ENCODE measurements around the gene CD207.

The CD207 gene

GRCh38 chr2:70842401-70842800 is 6.8 kb upstream of the CD207 start:
- Histone ChIP-seq H3K4me3 (ENCODE audit: low read length) (no peak overlapping the region), H3K27me3 (ENCODE audit: insufficient read depth, low read length) (peaks cover 4% of the 10 kb centered on the region), H3K9me3 (ENCODE audit: low read length) (no peaks in the 10 kb centered on the region), H3K36me3 (ENCODE audit: insufficient read depth, low read length) (no peaks in the 10 kb centered on the region), H2AFZ (ENCODE audit: low read depth, low read length) (no peak overlapping the region), H3K4me1 (ENCODE audit: insufficient read depth, low read length) (no peaks in the 10 kb centered on the region)

GRCh38 chr2:70837980-70838925 is 2.6 kb upstream of the CD207 start:
- Histone ChIP-seq H3K4me3 (ENCODE audit: low read length) (no peak overlapping the region), H3K36me3 (ENCODE audit: insufficient read depth, low read length) (no peaks in the 10 kb centered on the region), H2AFZ (ENCODE audit: low read depth, low read length) (no peak overlapping the region), H3K27me3 (ENCODE audit: insufficient read depth, low read length) (peaks cover 10% of the 10 kb centered on the region), H3K4me1 (ENCODE audit: insufficient read depth, low read length) (no peaks in the 10 kb centered on the region), H3K9me3 (ENCODE audit: low read length) (no peaks in the 10 kb centered on the region)

DNA sequence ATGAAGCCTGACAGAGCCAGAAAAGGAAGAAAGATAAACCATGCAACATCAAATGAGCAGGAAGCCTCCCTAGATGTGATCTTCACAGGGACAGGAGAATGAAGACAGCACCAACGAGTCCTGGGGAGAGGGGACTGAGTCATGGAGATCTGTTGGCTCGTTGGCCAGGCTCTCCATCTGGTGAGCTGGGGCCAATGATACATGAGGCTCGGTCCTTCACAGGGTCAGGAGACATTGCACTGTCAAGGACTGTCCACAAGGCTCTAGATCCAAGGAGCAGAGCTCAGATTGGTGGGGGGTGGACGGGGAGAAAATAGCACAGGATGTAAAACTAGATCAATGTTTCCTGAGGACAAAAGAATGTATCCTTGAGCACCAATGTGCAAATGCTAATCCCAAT is 735 bp downstream of the CD207 start:
- no peaks in the 10 kb centered on the region for H3K4me1 ChIP-seq (ENCODE audit: insufficient read depth, low read length)
- H3K36me3 ChIP-seq (ENCODE audit: insufficient read depth, low read length), result no peaks in the 10 kb centered on the region
- H3K9me3 ChIP-seq (ENCODE audit: low read length), result no peaks in the 10 kb centered on the region
- no peak overlapping the region for H2AFZ ChIP-seq (ENCODE audit: low read depth, low read length)
- H3K4me3 ChIP-seq (ENCODE audit: low read length), result no peak overlapping the region
- H3K27me3 ChIP-seq (ENCODE audit: insufficient read depth, low read length), result peaks cover 19% of the 10 kb centered on the region

DNA sequence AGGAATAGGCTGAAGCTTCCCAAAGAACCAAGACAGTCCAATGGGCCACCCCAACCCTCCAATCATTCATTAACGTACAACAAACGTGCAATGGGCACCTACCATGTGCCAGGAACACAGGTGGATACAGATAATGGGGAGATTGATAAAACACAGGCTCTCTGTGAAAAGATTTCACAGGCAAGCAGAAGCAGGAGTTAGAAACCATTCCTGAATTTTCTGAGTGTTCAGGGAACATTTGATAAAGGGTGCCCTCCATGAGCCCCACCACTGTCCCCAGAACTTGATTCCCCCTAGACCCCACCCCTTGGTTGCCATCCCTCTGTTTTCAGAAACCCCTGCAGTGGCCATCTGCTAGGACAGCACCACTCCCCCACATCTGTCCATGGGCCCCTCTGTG is 1.5 kb downstream of the CD207 start:
- Histone ChIP-seq H3K9me3 (ENCODE audit: low read length) (no peaks in the 10 kb centered on the region), H3K4me1 (ENCODE audit: insufficient read depth, low read length) (no peaks in the 10 kb centered on the region), H3K36me3 (ENCODE audit: insufficient read depth, low read length) (no peaks in the 10 kb centered on the region), H2AFZ (ENCODE audit: low read depth, low read length) (no peak overlapping the region), H3K4me3 (ENCODE audit: low read length) (no peak overlapping the region), H3K27me3 (ENCODE audit: insufficient read depth, low read length) (peaks cover 18% of the 10 kb centered on the region)

DNA sequence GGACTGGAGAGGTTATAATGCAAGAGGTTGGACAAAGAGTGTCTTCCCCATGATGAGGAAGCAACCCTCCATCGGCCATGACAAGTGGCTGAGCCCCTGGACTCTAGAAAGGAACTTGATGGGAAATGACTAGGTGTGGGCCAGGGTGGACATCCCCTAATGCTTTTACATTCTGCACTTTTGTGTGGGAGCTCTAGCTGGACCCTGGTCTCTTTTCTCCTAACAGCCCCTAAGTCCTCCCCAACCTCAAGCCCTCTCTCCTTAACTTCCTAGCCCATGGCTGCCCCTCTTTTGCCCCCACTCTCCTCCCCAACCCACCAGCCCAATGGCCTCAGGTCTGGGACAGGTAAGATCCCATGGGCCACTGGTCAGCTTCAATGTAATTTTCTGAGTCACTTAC is 2.4 kb downstream of the CD207 start:
- Histone ChIP-seq H3K27me3 (ENCODE audit: insufficient read depth, low read length) (peaks cover 15% of the 10 kb centered on the region), H2AFZ (ENCODE audit: low read depth, low read length) (no peak overlapping the region), H3K4me3 (ENCODE audit: low read length) (no peak overlapping the region), H3K36me3 (ENCODE audit: insufficient read depth, low read length) (no peaks in the 10 kb centered on the region), H3K9me3 (ENCODE audit: low read length) (no peaks in the 10 kb centered on the region), H3K4me1 (ENCODE audit: insufficient read depth, low read length) (no peaks in the 10 kb centered on the region)

DNA sequence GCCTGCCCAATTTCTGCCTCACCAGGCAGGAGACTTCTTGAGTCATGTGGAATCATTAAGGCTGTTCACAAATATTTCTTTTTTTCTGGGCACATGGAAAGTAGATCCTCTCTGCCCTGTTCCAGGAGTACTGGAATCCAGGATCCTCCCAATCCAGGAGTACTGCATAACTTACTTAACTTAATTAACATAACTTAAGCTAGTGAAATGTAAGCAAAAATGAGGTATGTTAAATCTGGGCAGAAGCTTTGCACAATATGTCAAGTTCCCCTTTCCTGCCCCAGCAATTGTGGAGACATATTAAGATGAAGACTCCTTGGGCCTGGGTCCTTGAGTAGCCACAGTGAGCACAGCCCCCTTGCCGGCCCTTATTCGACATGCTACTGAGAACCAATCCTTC is 3.2 kb downstream of the CD207 start:
- Histone ChIP-seq H2AFZ (ENCODE audit: low read depth, low read length) (no peak overlapping the region), H3K36me3 (ENCODE audit: insufficient read depth, low read length) (no peaks in the 10 kb centered on the region), H3K4me3 (ENCODE audit: low read length) (no peak overlapping the region), H3K9me3 (ENCODE audit: low read length) (no peaks in the 10 kb centered on the region), H3K27me3 (ENCODE audit: insufficient read depth, low read length) (peaks cover 19% of the 10 kb centered on the region), H3K4me1 (ENCODE audit: insufficient read depth, low read length) (no peaks in the 10 kb centered on the region)

DNA sequence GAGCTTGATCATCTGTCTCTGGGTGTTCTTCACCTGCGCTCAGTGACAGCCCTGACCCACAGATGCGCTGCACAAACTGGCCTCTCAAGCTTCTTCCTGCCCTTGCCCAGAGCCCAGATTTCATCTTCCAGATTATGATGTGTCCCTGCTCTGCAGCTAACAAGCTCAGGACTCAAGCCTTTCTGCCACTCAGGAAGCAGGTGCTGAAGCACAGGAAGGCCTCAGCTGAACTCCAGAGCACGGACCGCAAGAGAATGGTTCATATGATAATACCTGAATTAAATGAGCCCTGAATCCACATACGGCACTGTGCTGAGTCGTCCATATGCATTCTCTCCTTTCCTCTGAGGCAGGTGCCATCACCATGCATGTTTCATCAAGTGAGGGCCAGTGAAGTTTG is 3.8 kb downstream of the CD207 start:
- H3K4me1 ChIP-seq (ENCODE audit: insufficient read depth, low read length), result no peaks in the 10 kb centered on the region
- peaks cover 15% of the 10 kb centered on the region for H3K27me3 ChIP-seq (ENCODE audit: insufficient read depth, low read length)
- no peaks in the 10 kb centered on the region for H3K9me3 ChIP-seq (ENCODE audit: low read length)
- H3K36me3 ChIP-seq (ENCODE audit: insufficient read depth, low read length), result no peaks in the 10 kb centered on the region
- no peak overlapping the region for H2AFZ ChIP-seq (ENCODE audit: low read depth, low read length)
- H3K4me3 ChIP-seq (ENCODE audit: low read length), result no peak overlapping the region

DNA sequence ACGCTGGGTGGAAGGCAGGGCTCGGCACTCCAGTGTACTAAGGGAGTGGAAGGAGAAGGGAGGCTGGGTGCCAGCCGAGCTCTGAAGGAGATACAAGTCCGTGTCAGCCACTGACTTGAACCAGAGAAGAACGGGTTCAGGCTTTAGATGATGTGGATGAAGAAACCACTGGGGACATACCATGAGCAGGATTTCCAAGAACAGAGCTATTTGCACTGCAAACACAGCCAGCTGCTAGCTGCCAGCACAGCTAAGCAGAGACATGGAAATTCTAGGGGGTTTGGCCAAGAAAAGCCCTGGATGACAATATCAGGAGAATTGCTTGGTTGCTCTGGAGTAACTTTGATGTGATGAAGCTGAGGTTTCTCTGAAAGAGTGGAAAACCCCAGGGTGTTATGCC is 5.2 kb downstream of the CD207 start:
- no peaks in the 10 kb centered on the region for H3K9me3 ChIP-seq (ENCODE audit: low read length)
- peaks cover 12% of the 10 kb centered on the region for H3K27me3 ChIP-seq (ENCODE audit: insufficient read depth, low read length)
- H2AFZ ChIP-seq (ENCODE audit: low read depth, low read length), result no peak overlapping the region
- no peaks in the 10 kb centered on the region for H3K36me3 ChIP-seq (ENCODE audit: insufficient read depth, low read length)
- no peaks in the 10 kb centered on the region for H3K4me1 ChIP-seq (ENCODE audit: insufficient read depth, low read length)
- no peak overlapping the region for H3K4me3 ChIP-seq (ENCODE audit: low read length)

- Histone ChIP-seq H3K9me3 (ENCODE audit: low read length) (no peaks in the 10 kb centered on the region), H3K27me3 (ENCODE audit: insufficient read depth, low read length) (peaks cover 12% of the 10 kb centered on the region), H2AFZ (ENCODE audit: low read depth, low read length) (no peak overlapping the region), H3K4me3 (ENCODE audit: low read length) (no peak overlapping the region), H3K36me3 (ENCODE audit: insufficient read depth, low read length) (no peaks in the 10 kb centered on the region), H3K4me1 (ENCODE audit: insufficient read depth, low read length) (no peaks in the 10 kb centered on the region)
These were observed 5.7 kb downstream of the CD207 start for GRCh38 chr2:70829916-70830315.

GRCh38 chr2:70828914-70829824 is 6.4 kb downstream of the CD207 start:
- H3K4me1 ChIP-seq (ENCODE audit: insufficient read depth, low read length), result no peaks in the 10 kb centered on the region
- H3K9me3 ChIP-seq (ENCODE audit: low read length), result no peaks in the 10 kb centered on the region
- peaks cover 12% of the 10 kb centered on the region for H3K27me3 ChIP-seq (ENCODE audit: insufficient read depth, low read length)

GRCh38 chr2:70828115-70828514 is 7.5 kb downstream of the CD207 start:
- Histone ChIP-seq H3K4me1 (ENCODE audit: insufficient read depth, low read length) (no peaks in the 10 kb centered on the region), H3K27me3 (ENCODE audit: insufficient read depth, low read length) (peaks cover 15% of the 10 kb centered on the region), H3K9me3 (ENCODE audit: low read length) (no peaks in the 10 kb centered on the region), H3K4me3 (ENCODE audit: low read length) (no peak overlapping the region), H3K36me3 (ENCODE audit: insufficient read depth, low read length) (no peaks in the 10 kb centered on the region), H2AFZ (ENCODE audit: low read depth, low read length) (no peak overlapping the region)

More at GRCh38 chr2:70828914-70829824, 6.4 kb downstream of the CD207 start:
- no peak overlapping the region for H3K4me3 ChIP-seq (ENCODE audit: low read length)
- H3K36me3 ChIP-seq (ENCODE audit: insufficient read depth, low read length), result no peaks in the 10 kb centered on the region
- no peak overlapping the region for H2AFZ ChIP-seq (ENCODE audit: low read depth, low read length)

DNA sequence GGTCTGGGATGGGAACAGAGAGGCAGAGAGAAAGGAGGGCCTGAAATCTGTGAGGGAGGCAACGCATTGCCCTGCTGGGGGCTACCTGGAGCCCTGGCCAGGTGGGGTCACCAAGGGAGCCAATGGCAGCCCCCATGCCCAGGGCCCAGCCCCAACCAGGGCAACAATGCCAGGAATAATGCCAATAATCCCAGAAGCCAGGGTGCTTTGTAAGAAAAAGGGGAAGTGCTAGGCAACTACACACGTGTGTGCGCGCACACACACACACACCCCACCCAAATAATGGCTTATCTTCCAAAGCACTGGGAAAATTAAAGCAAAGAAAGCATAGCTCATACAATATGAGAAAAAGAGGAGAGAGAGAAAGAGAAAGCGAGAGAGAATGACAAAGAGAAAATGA is 8.2 kb downstream of the CD207 start:
- H3K27me3 ChIP-seq (ENCODE audit: insufficient read depth, low read length), result peaks cover 20% of the 10 kb centered on the region
- H3K4me1 ChIP-seq (ENCODE audit: insufficient read depth, low read length), result no peaks in the 10 kb centered on the region
- no peaks in the 10 kb centered on the region for H3K9me3 ChIP-seq (ENCODE audit: low read length)
- no peak overlapping the region for H2AFZ ChIP-seq (ENCODE audit: low read depth, low read length)
- no peak overlapping the region for H3K4me3 ChIP-seq (ENCODE audit: low read length)
- H3K36me3 ChIP-seq (ENCODE audit: insufficient read depth, low read length), result no peaks in the 10 kb centered on the region

GRCh38 chr2:70826696-70827350 is 8.8 kb downstream of the CD207 start:
- H3K27me3 ChIP-seq (ENCODE audit: insufficient read depth, low read length), result peaks cover 20% of the 10 kb centered on the region
- H3K4me1 ChIP-seq (ENCODE audit: insufficient read depth, low read length), result no peaks in the 10 kb centered on the region
- no peak overlapping the region for H3K4me3 ChIP-seq (ENCODE audit: low read length)
- no peaks in the 10 kb centered on the region for H3K9me3 ChIP-seq (ENCODE audit: low read length)
- H3K36me3 ChIP-seq (ENCODE audit: insufficient read depth, low read length), result no peaks in the 10 kb centered on the region
- no peak overlapping the region for H2AFZ ChIP-seq (ENCODE audit: low read depth, low read length)

Data from neuron (in vitro differentiated cells).